SK-N-SH (cell line): ENCODE data around the gene HECTD4.

Experiments
- CTCF ChIP-seq: fragments of 200-600 bp; sonication (generic); IDR thresholded peaks from 2 replicates; pipeline ENCODE4 v1.6.1; 2017; ENCODE audit warnings: antibody characterized with exemption, mild to moderate bottlenecking, moderate library complexity
- ELF1 ChIP-seq: IDR thresholded peaks from 2 replicates; pipeline ENCODE4 v1.4.0; 2012
- GATA2 ChIP-seq: sonication (generic); formaldehyde crosslinking; IDR thresholded peaks from 2 replicates; pipeline ENCODE4 v1.5.0; 2020; ENCODE audit warnings: mild to moderate bottlenecking, missing genetic modification reagents
- IRF3 ChIP-seq: fragments of 150-350 bp; IDR thresholded peaks from 2 replicates; pipeline ENCODE4 v1.6.1; 2016; ENCODE audit warnings: mild to moderate bottlenecking, low read depth, low read length
- JUND ChIP-seq: IDR thresholded peaks from 2 replicates; pipeline ENCODE4 v1.4.0; 2012
- MAX ChIP-seq: IDR thresholded peaks from 2 replicates; pipeline ENCODE4 v1.4.0; 2012; ENCODE audit warnings: low read depth
- PBX3 ChIP-seq: IDR thresholded peaks from 2 replicates; pipeline ENCODE4; 2012
- POLR2AphosphoS5 ChIP-seq: IDR thresholded peaks from 2 replicates; pipeline ENCODE4 v1.6.1; 2012; ENCODE audit warnings: low read depth, low read length
- SIN3A ChIP-seq: IDR thresholded peaks from 2 replicates; pipeline ENCODE4 v1.6.1; 2012; ENCODE audit warnings: low read depth, mild to moderate bottlenecking, low read length, moderate library complexity, borderline replicate concordance
- TAF1 ChIP-seq: IDR thresholded peaks from 2 replicates; pipeline ENCODE4 v1.6.1; 2012; ENCODE audit warnings: low read depth, mild to moderate bottlenecking, low read length, moderate library complexity, borderline replicate concordance
- USF1 ChIP-seq: IDR thresholded peaks from 2 replicates; pipeline ENCODE4 v1.4.0; 2012; ENCODE audit warnings: low read depth, borderline replicate concordance
- USF2 ChIP-seq: fragments of 150-350 bp; IDR thresholded peaks from 2 replicates; pipeline ENCODE4 v1.6.1; 2017; ENCODE audit warnings: antibody characterized with exemption, low read length, low read depth, borderline replicate concordance
- YY1 ChIP-seq: IDR thresholded peaks from 2 replicates; pipeline ENCODE4 v1.4.0; 2012; ENCODE audit warnings: low read depth, mild to moderate bottlenecking

- TF ChIP-seq GATA2 (CRISPR knock-in tag): no peak
- TF ChIP-seq PBX3: no peak
- no peak for TF ChIP-seq CTCF
- no peak for TF ChIP-seq USF2
- TF ChIP-seq IRF3: no peak
- no peak for TF ChIP-seq POLR2AphosphoS5
- TF ChIP-seq YY1: no peak
- no peak for TF ChIP-seq USF1
- TF ChIP-seq ELF1: no peak
- no peak for TF ChIP-seq SIN3A
- no peak for TF ChIP-seq JUND
- TF ChIP-seq TAF1: no peak
- TF ChIP-seq MAX: no peak
These were observed 211.1 kb downstream of the HECTD4 start for GRCh38 chr12:112170971-112171596.
